Right cardiac atrium (tissue), 5 donors: ENCODE measurements around the gene FMN2. TPM values are rescaled to one million over a fixed set of nuclear protein-coding genes. Genes with fewer than 3 reads are reported as not detected.

ENCODE experiments used
- ATAC-seq, 2 donors: fragments of 200-7000 bp; cut with Tn5 transposase; one replicate each; pipeline versions ENCODE4 v1.8.0 to v1.9.1; 2020; ENCODE audit warnings: moderate library complexity in 2 of 2, mild to moderate bottlenecking in 1 of 2
- DNase-seq, 3 donors: peaks; one replicate each; pipeline ENCODE4 v3.0.0-alpha.2; 2020
- H3K27ac ChIP-seq: one replicate; pipeline ENCODE4 v1.5.1; 2013; ENCODE audit warnings: mild to moderate bottlenecking, low read length, control low read depth, moderate library complexity
- H3K27me3 ChIP-seq: one replicate; pipeline ENCODE4 v1.6.1; 2013; ENCODE audit not compliant: control insufficient read depth, insufficient read depth
- H3K4me1 ChIP-seq: one replicate; pipeline ENCODE4 v1.6.1; 2013; ENCODE audit warnings: low read length; ENCODE audit not compliant: control insufficient read depth, insufficient read depth
- H3K4me3 ChIP-seq: one replicate; pipeline ENCODE4 v1.5.1; 2013; ENCODE audit warnings: low read length, control low read depth
- H3K9me3 ChIP-seq: one replicate; pipeline ENCODE4 v1.6.1; 2013; ENCODE audit warnings: low read length; ENCODE audit not compliant: control insufficient read depth
- WGBS: extraction: QIAGEN DNeasy Blood & Tissue Kit; methylation state at CpG from one replicate; pipeline ENCODE4 v1.1.7; 2013; 5-methylcytosine and 5-hydroxymethylcytosine counted together
- intact Hi-C, 4 donors: fragments of 100-400 bp; cut with DNase I; formaldehyde crosslinking; loops; one replicate each; pipeline versions ENCODE4 v1.11.0 to v1.14.0; 2022 to 2023
- polyA plus RNA-seq: library from polyadenylated mRNA; stranded (reverse); fragments of 200-250 nt; gene quantifications from one replicate; pipeline ENCODE4 v1.2.3, GENCODE V29; 2013
- total RNA-seq, 4 donors: library from RNA; stranded (reverse); fragmentation: NEBNext Ultra II Directional; extraction: Animal tissue kit (Norgen Biotek cat#: 25700); gene quantifications; one replicate each; pipeline ENCODE4 v1.2.1, GENCODE V29; 2021
- donor health status: healthy with polysubstance abuse.
- donor health status: DM: no; HTN: yes; CAD: no.
- donor health status: DM: no; HTN: no; CAD: no.
- donor health status: DM: no; HTN: yes; CAD: no; lungs with severe emphysema.
- donor health status: DM: yes; HTN: yes; CAD: no.

The FMN2 gene
- total and polyA plus RNA-seq, 5 donors = 0.09 to 0.21 (median 0.16) TPM; not detected in 2

- intact Hi-C loops = no loop called here
- DNase-seq (no peak), ATAC-seq (no peak)
- 38% methylated on average over 1 of the region's 1 CpG for WGBS
- no peaks in the 10 kb centered on the region for H3K9me3 ChIP-seq
- no peaks in the 10 kb centered on the region for H3K27me3 ChIP-seq
- H3K27ac ChIP-seq = no peak overlapping the region
- no peaks in the 10 kb centered on the region for H3K4me1 ChIP-seq
- H3K4me3 ChIP-seq = no peak overlapping the region
These were observed 423.8 kb downstream of the FMN2 start for GRCh38 chr1:240515505-240515904.

GRCh38 chr1:240516069-240516468, 424.4 kb downstream of the FMN2 start:
- DNase-seq = no peak
- intact Hi-C loops = no loop called here
- Histone ChIP-seq H3K4me1 (no peaks in the 10 kb centered on the region), H3K4me3 (no peak overlapping the region), H3K9me3 (no peaks in the 10 kb centered on the region), H3K27ac (no peak overlapping the region), H3K27me3 (no peaks in the 10 kb centered on the region)
- ATAC-seq = no peak
- 97% methylated on average over 2 of the region's 2 CpGs for WGBS

- H3K27me3 ChIP-seq = no peaks in the 10 kb centered on the region
- H3K9me3 ChIP-seq = no peaks in the 10 kb centered on the region
- DNase-seq = no peak
- 70% methylated on average over 4 of the region's 4 CpGs for WGBS
- H3K4me3 ChIP-seq = no peak overlapping the region
- intact Hi-C loops = no loop called here
- H3K4me1 ChIP-seq = no peaks in the 10 kb centered on the region
- no peak for ATAC-seq
- no peak overlapping the region for H3K27ac ChIP-seq
These were observed 426.2 kb downstream of the FMN2 start for GRCh38 chr1:240517891-240518290.

- no peak for ATAC-seq
These were observed 430.6 kb downstream of the FMN2 start for GRCh38 chr1:240522122-240522822.

GRCh38 chr1:240524356-240525069, 432.8 kb downstream of the FMN2 start:
- no peak for ATAC-seq
- Histone ChIP-seq H3K27ac (no peak overlapping the region), H3K27me3 (no peaks in the 10 kb centered on the region), H3K4me1 (no peaks in the 10 kb centered on the region), H3K9me3 (no peaks in the 10 kb centered on the region), H3K4me3 (no peak overlapping the region)
- no peak for DNase-seq
- WGBS = 36% methylated on average over 4 of the region's 4 CpGs
- intact Hi-C loops = no loop called here

More at GRCh38 chr1:240522122-240522822, 430.6 kb downstream of the FMN2 start:
- no peaks in the 10 kb centered on the region for H3K27me3 ChIP-seq
- no peaks in the 10 kb centered on the region for H3K4me1 ChIP-seq
- H3K4me3 ChIP-seq = no peak overlapping the region
- no peak overlapping the region for H3K27ac ChIP-seq
- WGBS = 69% methylated on average over 6 of the region's 6 CpGs
- no peak for DNase-seq
- intact Hi-C loops = no loop called here
- no peaks in the 10 kb centered on the region for H3K9me3 ChIP-seq
